Adrenal gland (tissue), 5 donors: ENCODE data around the gene PIEZO2.

ENCODE experiments used
- POLR2A ChIP-seq, 2 donors: fragments of 450-650 bp; IDR thresholded peaks; one replicate each; pipeline ENCODE4 v1.6.1; 2017; ENCODE audit warnings: antibody characterized with exemption in 2 of 2, mild to moderate bottlenecking in 2 of 2, moderate library complexity in 1 of 2
- TF ChIP-seq, protein P1 (sequence below), 6 experiments: fragments of 450-650 bp in 4 of 6; fragments of 200-600 bp in 2 of 6; sonication (generic) in 1 of 6; IDR thresholded peaks; 1 replicate in 5 of 6; 2 replicates in 1 of 6; pipeline versions ENCODE4 v1.5.1 to v1.8.0; 2016 to 2021; ENCODE audit warnings: antibody characterized with exemption in 6 of 6, mild to moderate bottlenecking in 2 of 6, moderate library complexity in 1 of 6
- donor health status: DM: no; HTN: no; CAD: no.

DNA sequence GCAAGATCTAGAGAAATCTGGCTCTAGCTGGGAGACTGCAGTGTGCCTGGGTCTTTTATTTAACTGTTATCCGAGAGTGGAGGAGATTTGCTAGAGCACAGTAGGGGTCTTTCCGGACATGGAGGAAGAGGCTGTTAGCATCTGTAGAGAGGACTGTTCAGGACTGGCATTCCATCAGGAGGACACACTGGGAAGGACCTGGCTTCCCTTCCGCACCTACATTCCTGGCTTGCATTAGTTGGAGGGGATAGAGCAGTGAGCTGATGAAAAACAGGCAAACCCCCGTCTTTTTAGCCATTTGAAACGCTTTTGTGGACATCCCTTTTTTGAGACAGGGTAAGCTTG is 874 bp upstream of the PIEZO2 start:
- TF ChIP-seq, protein P1, sequence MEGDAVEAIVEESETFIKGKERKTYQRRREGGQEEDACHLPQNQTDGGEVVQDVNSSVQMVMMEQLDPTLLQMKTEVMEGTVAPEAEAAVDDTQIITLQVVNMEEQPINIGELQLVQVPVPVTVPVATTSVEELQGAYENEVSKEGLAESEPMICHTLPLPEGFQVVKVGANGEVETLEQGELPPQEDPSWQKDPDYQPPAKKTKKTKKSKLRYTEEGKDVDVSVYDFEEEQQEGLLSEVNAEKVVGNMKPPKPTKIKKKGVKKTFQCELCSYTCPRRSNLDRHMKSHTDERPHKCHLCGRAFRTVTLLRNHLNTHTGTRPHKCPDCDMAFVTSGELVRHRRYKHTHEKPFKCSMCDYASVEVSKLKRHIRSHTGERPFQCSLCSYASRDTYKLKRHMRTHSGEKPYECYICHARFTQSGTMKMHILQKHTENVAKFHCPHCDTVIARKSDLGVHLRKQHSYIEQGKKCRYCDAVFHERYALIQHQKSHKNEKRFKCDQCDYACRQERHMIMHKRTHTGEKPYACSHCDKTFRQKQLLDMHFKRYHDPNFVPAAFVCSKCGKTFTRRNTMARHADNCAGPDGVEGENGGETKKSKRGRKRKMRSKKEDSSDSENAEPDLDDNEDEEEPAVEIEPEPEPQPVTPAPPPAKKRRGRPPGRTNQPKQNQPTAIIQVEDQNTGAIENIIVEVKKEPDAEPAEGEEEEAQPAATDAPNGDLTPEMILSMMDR (IDR thresholded peaks at IDR 0.05) = no peak
- no peak for TF ChIP-seq POLR2A (IDR thresholded peaks at IDR 0.05)
